ENCODE data around the gene IL1RAPL1. TPM values are rescaled to one million over a fixed set of nuclear protein-coding genes. Genes with fewer than 3 reads are reported as not detected.

Gene IL1RAPL1
- total RNA-seq, 1 experiment from 2014 or later: not detected

- intact Hi-C loops (cut with micrococcal nuclease): no loop called here
- DNase-seq (ENCODE audit: unreplicated experiment): no peak
- no TSS peak for BruUV-seq (replicated peaks)
- H3K36me3 Mint-ChIP-seq (ENCODE audit: insufficient read depth, unreplicated experiment): no peaks in the 10 kb centered on the region
- ChIA-PET CTCF (interaction anchor here (0.7 to 1.2 kb wide), 2 partner anchors 441 to 721 kb away, joined by 3 read pairs; no protein-coding TSS in a partner anchor), POLR2A (no interaction called here)
- TF ChIP-seq CTCF (IDR thresholded peaks at IDR 0.05; ENCODE audit: unreplicated experiment): no peak
- no peak overlapping the region for H3K4me3 Mint-ChIP-seq (ENCODE audit: unreplicated experiment)
- H3K4me1 Mint-ChIP-seq (ENCODE audit: insufficient read depth, unreplicated experiment): no peaks in the 10 kb centered on the region
- no peak overlapping the region for H3K27ac Mint-ChIP-seq (ENCODE audit: low read depth, unreplicated experiment)
- no peaks in the 10 kb centered on the region for H3K27me3 Mint-ChIP-seq (ENCODE audit: insufficient read depth, unreplicated experiment)
- H3K9me3 Mint-ChIP-seq (ENCODE audit: unreplicated experiment): no peaks in the 10 kb centered on the region
Observed at GRCh38 chrX:29042341-29042740, 455.1 kb downstream of the IL1RAPL1 start.

- Mint-ChIP-seq H3K4me1 (ENCODE audit: insufficient read depth, unreplicated experiment) (no peaks in the 10 kb centered on the region), H3K27ac (ENCODE audit: low read depth, unreplicated experiment) (no peak overlapping the region), H3K36me3 (ENCODE audit: insufficient read depth, unreplicated experiment) (no peaks in the 10 kb centered on the region), H3K4me3 (ENCODE audit: unreplicated experiment) (no peak overlapping the region), H3K27me3 (ENCODE audit: insufficient read depth, unreplicated experiment) (no peaks in the 10 kb centered on the region), H3K9me3 (ENCODE audit: unreplicated experiment) (no peaks in the 10 kb centered on the region)
- ChIA-PET CTCF (interaction anchor here (0.7 to 0.9 kb wide), 2 partner anchors 455 to 854 kb away, joined by 3 read pairs; no protein-coding TSS in a partner anchor), POLR2A (interaction anchor here (0.6 to 0.8 kb wide), 2 partner anchors 11 to 1100 kb away, joined by 3 read pairs; no protein-coding TSS in a partner anchor)
- TF ChIP-seq CTCF (IDR thresholded peaks at IDR 0.05; ENCODE audit: unreplicated experiment): no peak
- intact Hi-C loops (cut with micrococcal nuclease): loop anchor here (1.0 to 2.0 kb wide), 2 partner anchors 456 to 1125 kb away; partner anchors contain the start of gene IL1RAPL1
- no peak for DNase-seq (ENCODE audit: unreplicated experiment)
- BruUV-seq (replicated peaks): no TSS peak
Observed at GRCh38 chrX:29043746-29044145, 456.5 kb downstream of the IL1RAPL1 start.

- POLR2A ChIA-PET: interaction anchor here (0.6 kb wide), 1 partner anchor 1101 kb away, joined by 3 read pairs; no protein-coding TSS in a partner anchor
- H3K4me1 Mint-ChIP-seq (ENCODE audit: insufficient read depth, unreplicated experiment): no peaks in the 10 kb centered on the region
Observed at GRCh38 chrX:29044423-29045184, 457.4 kb downstream of the IL1RAPL1 start.

More at GRCh38 chrX:29044423-29045184, 457.4 kb downstream of the IL1RAPL1 start:
- Mint-ChIP-seq H3K27ac (ENCODE audit: low read depth, unreplicated experiment) (no peak overlapping the region), H3K36me3 (ENCODE audit: insufficient read depth, unreplicated experiment) (no peaks in the 10 kb centered on the region), H3K27me3 (ENCODE audit: insufficient read depth, unreplicated experiment) (no peaks in the 10 kb centered on the region), H3K9me3 (ENCODE audit: unreplicated experiment) (no peaks in the 10 kb centered on the region), H3K4me3 (ENCODE audit: unreplicated experiment) (no peak overlapping the region)
- intact Hi-C loops (cut with micrococcal nuclease): loop anchor here (1.0 to 2.0 kb wide), 2 partner anchors 457 to 1126 kb away; partner anchors contain the start of gene IL1RAPL1
- no TSS peak for BruUV-seq (replicated peaks)
- DNase-seq (ENCODE audit: unreplicated experiment): peak; percentile 23
- peak; percentile 19 for TF ChIP-seq CTCF (IDR thresholded peaks at IDR 0.05; ENCODE audit: unreplicated experiment)
- CTCF ChIA-PET: interaction anchor here (0.6 to 1.6 kb wide), 4 partner anchors 8 to 461 kb away, joined by 3 to 4 read pairs (median 3); no protein-coding TSS in a partner anchor

Measured in MCF 10A (cell line).